ENCODE measurements around the gene LGALS4. TPM values are rescaled to one million over a fixed set of nuclear protein-coding genes. Genes with fewer than 3 reads are reported as not detected.
"Not testable (repeated sequence)": the region's sequence is repeated elsewhere in the genome, so short reads cannot be mapped to it uniquely, and the experiment has no call there.

Gene LGALS4
- total and polyA plus RNA-seq, 3 experiments from 2014 or later: 0.44 to 1.8 (median 1.2) TPM

- no peak overlapping the region for H3K4me3 Mint-ChIP-seq
- no peaks in the 10 kb centered on the region for H3K9me3 Mint-ChIP-seq
- no peak overlapping the region for H3K27ac ChIP-seq (ENCODE audit: low read depth, low read length)
- ChIA-PET CTCF (no interaction called here), POLR2A (no interaction called here)
- no peaks in the 10 kb centered on the region for H3K4me1 ChIP-seq (ENCODE audit: insufficient read depth, low read length)
- H3K27ac Mint-ChIP-seq: no peak overlapping the region
- H3K4me3 ChIP-seq (ENCODE audit: low read length): no peak overlapping the region
- no peak for DNase-seq
- H3K9me3 ChIP-seq (ENCODE audit: low read length): no peaks in the 10 kb centered on the region
- no peaks in the 10 kb centered on the region for H3K36me3 ChIP-seq (ENCODE audit: insufficient read depth, low read length)
- peaks cover 3 to 4% of the 10 kb centered on the region in 2 donors for H3K27me3 Mint-ChIP-seq
- H3K4me1 Mint-ChIP-seq: no peaks in the 10 kb centered on the region
- no peaks in the 10 kb centered on the region for H3K27me3 ChIP-seq (ENCODE audit: insufficient read depth, low read length, poor library complexity, severe bottlenecking)
- H3K36me3 Mint-ChIP-seq: no peaks in the 10 kb centered on the region
Observed at GRCh38 chr19:38781058-38781457, 31.7 kb downstream of the LGALS4 start.

- H3K9me3 Mint-ChIP-seq: no peaks in the 10 kb centered on the region
- no peak overlapping the region for H3K4me3 Mint-ChIP-seq
- CTCF ChIA-PET: no interaction called here
- H3K36me3 ChIP-seq (ENCODE audit: insufficient read depth, low read length): no peaks in the 10 kb centered on the region
- peaks cover 3 to 4% of the 10 kb centered on the region in 2 donors for H3K27me3 Mint-ChIP-seq
- POLR2A ChIA-PET: no interaction called here
- H3K4me3 ChIP-seq (ENCODE audit: low read length): no peak overlapping the region
- H3K27ac ChIP-seq (ENCODE audit: low read depth, low read length): no peak overlapping the region
- peak overlapping the region in 1 of 8 donors; percentile 30 for H3K27ac Mint-ChIP-seq
- H3K27me3 ChIP-seq (ENCODE audit: insufficient read depth, low read length, poor library complexity, severe bottlenecking): no peaks in the 10 kb centered on the region
- no peaks in the 10 kb centered on the region for H3K4me1 ChIP-seq (ENCODE audit: insufficient read depth, low read length)
- peak in 1 of 5 donors; percentile 4 for DNase-seq
- H3K36me3 Mint-ChIP-seq: no peaks in the 10 kb centered on the region
- no peaks in the 10 kb centered on the region for H3K4me1 Mint-ChIP-seq
- no peaks in the 10 kb centered on the region for H3K9me3 ChIP-seq (ENCODE audit: low read length)
Observed at GRCh38 chr19:38780443-38780842, 32.3 kb downstream of the LGALS4 start.

- Histone ChIP-seq H3K4me3 (ENCODE audit: low read length) (no peak overlapping the region), H3K27me3 (ENCODE audit: insufficient read depth, low read length, poor library complexity, severe bottlenecking) (no peaks in the 10 kb centered on the region), H3K4me1 (ENCODE audit: insufficient read depth, low read length) (no peaks in the 10 kb centered on the region), H3K9me3 (ENCODE audit: low read length) (no peaks in the 10 kb centered on the region), H3K27ac (ENCODE audit: low read depth, low read length) (no peak overlapping the region), H3K36me3 (ENCODE audit: insufficient read depth, low read length) (no peaks in the 10 kb centered on the region)
- H3K9me3 Mint-ChIP-seq: no peaks in the 10 kb centered on the region
- ChIA-PET CTCF (no interaction called here), POLR2A (no interaction called here)
- H3K36me3 Mint-ChIP-seq: no peaks in the 10 kb centered on the region
- H3K4me1 Mint-ChIP-seq: no peaks in the 10 kb centered on the region
- no peak overlapping the region for H3K4me3 Mint-ChIP-seq
- H3K27ac Mint-ChIP-seq: no peak overlapping the region
- DNase-seq: no peak
- H3K27me3 Mint-ChIP-seq: peaks cover 3 to 4% of the 10 kb centered on the region in 2 donors
Observed at GRCh38 chr19:38778733-38779132, 34.0 kb downstream of the LGALS4 start.

- ChIA-PET CTCF (no interaction called here), POLR2A (no interaction called here)
- peaks cover 3 to 5% (median 4%) of the 10 kb centered on the region in 3 donors for H3K4me1 Mint-ChIP-seq
- H3K9me3 Mint-ChIP-seq: no peaks in the 10 kb centered on the region
- no peaks in the 10 kb centered on the region for H3K36me3 ChIP-seq (ENCODE audit: insufficient read depth, low read length)
- no peak overlapping the region for H3K27ac ChIP-seq (ENCODE audit: low read depth, low read length)
- peak overlapping the region in 1 of 7 donors; percentile 50 for H3K4me3 Mint-ChIP-seq
- H3K27me3 ChIP-seq (ENCODE audit: insufficient read depth, low read length, poor library complexity, severe bottlenecking): no peaks in the 10 kb centered on the region
- H3K4me1 ChIP-seq (ENCODE audit: insufficient read depth, low read length): peaks cover 3% of the 10 kb centered on the region
- no peak overlapping the region for H3K4me3 ChIP-seq (ENCODE audit: low read length)
- DNase-seq: no peak
- no peaks in the 10 kb centered on the region for H3K9me3 ChIP-seq (ENCODE audit: low read length)
- no peaks in the 10 kb centered on the region for H3K36me3 Mint-ChIP-seq
- H3K27ac Mint-ChIP-seq: peak overlapping the region in 1 of 8 donors; percentile 15
- no peaks in the 10 kb centered on the region for H3K27me3 Mint-ChIP-seq
Observed at GRCh38 chr19:38774181-38774950, 38.4 kb downstream of the LGALS4 start.

GRCh38 chr19:38773469-38774177 is 39.1 kb downstream of the LGALS4 start, which contains the start of gene LGALS7:
TSS of gene LGALS7 (minus strand) at chr19:38773517. CDS start at chr19:38773492, 25 bp downstream.
- peaks cover 6 to 10% (median 7%) of the 10 kb centered on the region in 3 donors for H3K4me1 Mint-ChIP-seq
- peak within 1 kb of the TSS in 2 of 8 donors; percentile 15 to 83 for H3K27ac Mint-ChIP-seq
- H3K4me3 Mint-ChIP-seq: peak within 1 kb of the TSS in 1 of 7 donors; percentile 50

GRCh38 chr19:38771569-38771968 is 41.2 kb downstream of the LGALS4 start:
- H3K4me1 Mint-ChIP-seq; H3K36me3 ChIP-seq (ENCODE audit: insufficient read depth, low read length): not testable (repeated sequence)

More at GRCh38 chr19:38773469-38774177, 39.1 kb downstream of the LGALS4 start, which contains the start of gene LGALS7:
- ChIA-PET POLR2A (no interaction called here), CTCF (no interaction called here)
- Histone ChIP-seq H3K4me3 (ENCODE audit: low read length) (no peak within 1 kb of the TSS), H3K36me3 (ENCODE audit: insufficient read depth, low read length) (no peaks in the 10 kb centered on the region), H3K9me3 (ENCODE audit: low read length) (no peaks in the 10 kb centered on the region), H3K4me1 (ENCODE audit: insufficient read depth, low read length) (peaks cover 6% of the 10 kb centered on the region), H3K27me3 (ENCODE audit: insufficient read depth, low read length, poor library complexity, severe bottlenecking) (no peaks in the 10 kb centered on the region), H3K27ac (ENCODE audit: low read depth, low read length) (no peak within 1 kb of the TSS)
- Mint-ChIP-seq H3K36me3 (no peaks in the 10 kb centered on the region), H3K27me3 (no peaks in the 10 kb centered on the region), H3K9me3 (no peaks in the 10 kb centered on the region)
- no peak for DNase-seq

GRCh38 chr19:38770949-38771275 is 41.8 kb downstream of the LGALS4 start:
- H3K27ac ChIP-seq (ENCODE audit: low read depth, low read length); CTCF ChIA-PET; H3K4me3 ChIP-seq (ENCODE audit: low read length); H3K27me3 Mint-ChIP-seq; H3K36me3 Mint-ChIP-seq; H3K4me3 Mint-ChIP-seq; H3K4me1 Mint-ChIP-seq; H3K9me3 ChIP-seq (ENCODE audit: low read length); POLR2A ChIA-PET; H3K9me3 Mint-ChIP-seq; H3K27ac Mint-ChIP-seq; H3K36me3 ChIP-seq (ENCODE audit: insufficient read depth, low read length); H3K4me1 ChIP-seq (ENCODE audit: insufficient read depth, low read length); H3K27me3 ChIP-seq (ENCODE audit: insufficient read depth, low read length, poor library complexity, severe bottlenecking): not testable (repeated sequence)
- DNase-seq: peak in 1 of 5 donors; percentile 8

More at GRCh38 chr19:38771569-38771968, 41.2 kb downstream of the LGALS4 start:
- H3K9me3 ChIP-seq (ENCODE audit: low read length); CTCF ChIA-PET; H3K36me3 Mint-ChIP-seq; H3K4me3 Mint-ChIP-seq; H3K4me1 ChIP-seq (ENCODE audit: insufficient read depth, low read length); H3K27ac ChIP-seq (ENCODE audit: low read depth, low read length); H3K27me3 ChIP-seq (ENCODE audit: insufficient read depth, low read length, poor library complexity, severe bottlenecking); H3K4me3 ChIP-seq (ENCODE audit: low read length); H3K27me3 Mint-ChIP-seq; POLR2A ChIA-PET; H3K27ac Mint-ChIP-seq; DNase-seq; H3K9me3 Mint-ChIP-seq: not testable (repeated sequence)

- H3K27ac ChIP-seq (ENCODE audit: low read depth, low read length); H3K4me1 Mint-ChIP-seq; DNase-seq; H3K36me3 ChIP-seq (ENCODE audit: insufficient read depth, low read length); H3K9me3 ChIP-seq (ENCODE audit: low read length); H3K4me3 ChIP-seq (ENCODE audit: low read length); H3K4me1 ChIP-seq (ENCODE audit: insufficient read depth, low read length); H3K27me3 Mint-ChIP-seq; H3K9me3 Mint-ChIP-seq; H3K36me3 Mint-ChIP-seq; H3K27me3 ChIP-seq (ENCODE audit: insufficient read depth, low read length, poor library complexity, severe bottlenecking): not testable (repeated sequence)
- Mint-ChIP-seq H3K4me3 (peak overlapping the region in 2 of 7 donors; percentile 59 to 66), H3K27ac (peak overlapping the region in 2 of 8 donors; percentile 88 to 93)
- ChIA-PET POLR2A (interaction anchor here (1.2 to 1.6 kb wide), 4 partner anchors 36 to 160 kb away, joined by 6 to 17 read pairs (median 7); partner anchors contain the start of genes ECH1, MRPS12 and SARS2), CTCF (interaction anchor here (0.7 to 1.7 kb wide), 22 partner anchors 9 to 163 kb away, joined by 3 to 14 read pairs (median 4); partner anchors contain the start of genes CAPN12, ECH1, LGALS7B and MRPS12)
Observed at GRCh38 chr19:38770228-38770948, 42.4 kb downstream of the LGALS4 start.

Data from CD8-positive, alpha-beta memory T cell (primary cell).